ENCODE measurements around the gene FFAR3.

Gene FFAR3, protein sequence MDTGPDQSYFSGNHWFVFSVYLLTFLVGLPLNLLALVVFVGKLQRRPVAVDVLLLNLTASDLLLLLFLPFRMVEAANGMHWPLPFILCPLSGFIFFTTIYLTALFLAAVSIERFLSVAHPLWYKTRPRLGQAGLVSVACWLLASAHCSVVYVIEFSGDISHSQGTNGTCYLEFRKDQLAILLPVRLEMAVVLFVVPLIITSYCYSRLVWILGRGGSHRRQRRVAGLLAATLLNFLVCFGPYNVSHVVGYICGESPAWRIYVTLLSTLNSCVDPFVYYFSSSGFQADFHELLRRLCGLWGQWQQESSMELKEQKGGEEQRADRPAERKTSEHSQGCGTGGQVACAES

DNA sequence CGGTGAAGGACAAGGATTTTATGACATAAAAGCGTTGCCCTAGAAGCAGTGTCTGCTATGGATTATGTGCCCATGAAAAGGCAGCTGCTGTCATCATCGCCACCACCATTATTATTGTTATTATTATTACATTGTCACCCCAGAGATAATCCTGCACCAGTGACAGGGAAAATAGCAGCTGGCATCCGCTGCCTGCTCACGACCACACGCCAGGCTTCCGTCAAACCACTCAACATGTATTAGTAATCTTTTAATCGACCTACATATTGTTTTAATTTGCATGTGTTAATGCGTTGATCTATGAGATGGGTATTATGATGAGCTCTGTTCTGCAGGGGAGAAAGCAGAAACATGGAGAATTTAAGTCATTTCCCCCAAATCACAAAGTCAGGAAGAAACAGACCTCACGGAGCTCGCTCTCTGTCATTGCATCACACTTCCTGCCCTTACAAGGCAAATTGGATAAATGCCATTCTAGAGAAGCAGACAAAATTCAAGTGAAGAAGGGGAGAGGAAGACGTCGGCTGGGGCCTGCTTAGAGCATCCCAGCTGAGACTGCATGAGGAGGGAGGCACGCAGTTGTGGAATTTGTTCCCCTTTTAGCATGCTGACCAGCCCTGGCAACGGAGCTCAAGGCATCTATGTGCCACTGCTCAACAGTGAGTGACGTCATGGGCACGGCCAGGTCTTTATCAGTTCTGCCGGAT is at the start of gene FFAR3:
TSS of gene FFAR3 (plus strand) at position 594 of the 707 bp plus-strand sequence. CDS start 431 bp downstream, outside the sequence.
- no peak for DNase-seq

DNA sequence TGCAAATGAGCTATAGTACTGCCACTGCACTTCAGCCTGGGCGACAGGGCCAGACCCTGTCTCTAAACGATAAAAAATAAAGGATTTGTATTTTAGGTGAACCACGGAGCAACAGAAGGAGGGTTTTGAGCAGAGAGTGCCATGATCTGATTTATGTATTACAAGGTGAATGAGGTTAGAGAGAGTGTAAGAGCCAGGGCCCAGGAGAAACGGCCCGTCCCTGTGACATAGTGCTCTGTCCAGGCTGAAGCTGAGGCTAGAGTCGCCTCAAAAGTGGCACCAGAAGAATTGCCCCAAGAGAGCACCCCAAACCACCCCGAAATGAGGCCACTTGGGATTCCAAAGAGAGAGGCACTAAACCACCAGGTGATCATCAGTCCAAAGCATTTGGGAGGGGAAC is 49.4 kb upstream of the FFAR3 start:
- DNase-seq: no peak

DNA sequence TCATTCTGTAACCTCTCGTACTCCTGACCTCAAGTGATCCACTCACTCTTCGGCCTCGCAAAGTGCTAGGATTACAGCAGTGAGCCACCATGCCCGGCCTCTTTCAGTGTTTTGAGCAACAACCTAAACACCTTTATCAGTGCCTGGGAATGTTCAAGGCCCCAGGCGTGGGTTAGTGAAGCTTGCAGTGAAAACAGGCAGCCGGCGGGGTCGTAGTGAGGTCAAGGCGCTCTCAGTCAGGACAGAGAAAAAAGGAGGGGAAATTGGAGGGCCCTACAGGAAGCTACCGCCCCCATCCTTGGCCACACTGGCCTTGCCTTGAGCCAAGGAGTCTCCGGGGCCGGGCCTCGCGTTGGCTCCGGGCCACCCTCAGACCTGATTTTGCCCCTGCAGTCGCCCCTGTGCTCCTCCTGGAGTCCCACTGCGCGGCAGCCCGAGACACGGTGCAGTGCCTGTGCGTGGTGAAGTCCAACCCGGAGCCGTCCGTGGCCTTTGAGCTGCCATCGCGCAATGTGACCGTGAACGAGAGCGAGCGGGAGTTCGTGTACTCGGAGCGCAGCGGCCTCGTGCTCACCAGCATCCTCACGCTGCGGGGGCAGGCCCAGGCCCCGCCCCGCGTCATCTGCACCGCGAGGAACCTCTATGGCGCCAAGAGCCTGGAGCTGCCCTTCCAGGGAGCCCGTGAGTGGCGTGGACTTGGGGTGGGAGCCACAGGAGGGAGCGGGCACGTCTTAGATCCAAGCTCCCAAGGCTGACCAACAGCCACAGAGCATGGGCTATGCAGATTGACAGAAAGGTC is 48.6 kb upstream of the FFAR3 start:
- DNase-seq: no peak

DNA sequence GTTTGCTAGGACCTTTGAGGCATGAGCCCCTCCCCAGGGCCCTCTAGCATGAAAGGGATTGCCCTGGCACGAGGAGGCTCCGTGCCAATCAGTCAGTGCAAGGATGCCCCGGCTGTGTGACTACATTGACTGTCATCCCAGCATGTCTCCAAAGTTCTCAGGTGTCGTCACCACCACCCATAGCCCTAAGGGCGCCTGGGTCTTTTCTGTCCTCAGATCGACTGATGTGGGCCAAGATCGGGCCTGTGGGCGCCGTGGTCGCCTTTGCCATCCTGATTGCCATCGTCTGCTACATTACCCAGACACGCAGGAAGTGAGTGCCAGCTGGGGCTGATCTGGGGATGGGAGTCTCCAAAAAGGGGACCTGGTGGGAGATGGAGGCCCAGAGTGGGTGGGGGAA is 47.9 kb upstream of the FFAR3 start:
- no peak for DNase-seq

DNA sequence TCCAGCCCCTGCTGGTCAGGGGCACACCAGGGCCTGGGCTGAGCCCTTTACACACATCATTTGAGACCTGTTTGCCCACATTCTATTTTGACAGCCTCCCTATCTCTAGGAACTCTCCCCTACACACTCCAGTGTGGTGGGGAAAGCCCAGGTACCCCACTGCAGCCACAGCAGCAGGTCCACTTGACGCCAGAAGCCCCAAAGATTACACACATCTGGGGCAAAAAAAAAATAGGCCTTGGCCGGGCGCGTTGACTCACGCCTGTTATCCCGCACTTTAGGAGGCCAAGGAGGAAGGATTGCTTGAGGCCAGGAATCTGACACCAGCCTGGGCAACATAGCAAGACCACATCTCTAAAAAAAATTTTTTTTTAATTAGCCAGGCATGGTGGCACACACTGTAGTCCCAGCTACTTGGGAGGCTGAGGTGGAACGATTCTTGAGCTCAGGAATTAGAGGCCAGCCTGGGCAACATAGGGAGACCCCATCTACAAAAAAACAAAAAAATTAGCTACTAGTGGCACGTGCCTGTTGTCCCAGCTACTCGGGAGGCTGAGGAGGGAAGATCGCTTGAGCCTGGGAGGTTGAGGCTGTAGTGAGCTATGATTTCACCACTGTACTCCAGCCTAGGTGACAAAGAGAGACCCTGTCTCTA is 47.3 kb upstream of the FFAR3 start:
- DNase-seq: no peak

DNA sequence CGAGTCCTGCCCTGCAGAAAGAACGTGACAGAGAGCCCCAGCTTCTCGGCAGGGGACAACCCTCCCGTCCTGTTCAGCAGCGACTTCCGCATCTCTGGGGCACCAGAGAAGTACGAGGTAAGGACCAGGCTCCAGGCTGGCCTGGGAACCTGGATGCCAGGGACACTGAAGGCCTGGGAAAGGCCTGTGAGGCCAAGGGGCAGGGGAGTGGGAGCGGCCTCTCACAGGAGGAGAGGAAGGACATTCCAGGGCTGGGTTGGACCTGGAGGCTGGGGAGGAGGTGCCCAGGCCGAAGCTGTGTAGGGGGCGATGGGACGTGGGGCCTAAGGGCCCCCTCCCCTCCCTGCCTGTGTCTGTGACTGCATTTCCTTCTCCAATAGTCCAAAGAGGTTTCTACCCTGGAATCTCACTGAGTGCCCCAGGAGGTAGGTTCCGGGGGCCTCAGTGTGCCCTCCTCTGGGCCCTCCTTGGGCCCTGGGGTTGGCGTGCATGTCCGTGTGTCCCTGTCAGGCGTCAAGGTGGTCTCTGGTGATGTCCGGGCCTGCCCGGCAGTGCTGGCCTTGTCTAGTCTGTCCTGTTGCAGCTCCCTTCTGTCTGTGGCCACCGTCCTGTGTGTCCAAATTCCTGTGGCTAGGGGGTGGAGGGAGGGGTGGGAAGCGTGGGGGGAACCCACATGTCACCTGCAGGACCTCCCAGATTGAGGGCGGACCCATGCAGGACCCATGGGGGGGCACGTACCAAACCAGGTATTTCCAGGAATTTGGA is 46.2 kb upstream of the FFAR3 start:
- DNase-seq: no peak

DNA sequence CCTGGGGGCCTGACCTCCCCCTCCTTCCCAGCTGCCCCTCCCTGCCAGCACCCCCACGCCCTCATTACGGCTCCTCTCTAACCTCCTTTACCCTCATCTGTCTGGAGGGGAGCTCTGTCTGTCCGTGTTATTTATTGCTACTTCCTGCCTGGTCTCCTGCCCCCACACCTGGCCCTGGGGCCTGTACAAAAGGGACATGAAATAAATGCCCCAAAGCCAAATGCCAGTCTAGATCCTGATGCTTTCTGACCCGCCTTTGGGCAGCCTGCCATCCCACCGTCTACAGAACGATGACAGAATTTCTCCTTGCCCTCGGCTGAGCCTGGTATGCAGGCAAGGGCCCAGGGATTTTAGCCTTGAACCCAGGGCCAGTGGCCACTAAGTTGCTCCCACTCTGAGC is 44.7 kb upstream of the FFAR3 start:
- DNase-seq: no peak

DNA sequence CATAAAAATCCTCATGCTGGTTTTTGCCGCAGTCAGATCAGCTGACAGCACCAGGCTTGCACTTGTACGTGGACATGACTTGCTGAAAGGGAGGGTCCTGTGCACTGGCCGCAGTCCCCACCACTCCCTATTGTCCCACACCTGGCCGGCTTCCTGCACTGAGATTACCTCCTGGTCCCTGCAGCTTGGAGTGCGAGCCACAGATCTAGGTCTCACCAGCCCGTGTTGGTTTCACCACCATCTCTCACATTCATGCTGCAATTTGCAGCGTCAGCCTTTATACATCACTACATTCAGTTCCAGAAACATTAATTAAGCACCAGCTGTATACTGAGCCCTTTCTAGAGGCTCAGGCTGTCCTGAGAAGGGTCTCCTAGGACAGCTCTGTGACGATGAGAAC is 44.2 kb upstream of the FFAR3 start:
- no peak for DNase-seq

DNA sequence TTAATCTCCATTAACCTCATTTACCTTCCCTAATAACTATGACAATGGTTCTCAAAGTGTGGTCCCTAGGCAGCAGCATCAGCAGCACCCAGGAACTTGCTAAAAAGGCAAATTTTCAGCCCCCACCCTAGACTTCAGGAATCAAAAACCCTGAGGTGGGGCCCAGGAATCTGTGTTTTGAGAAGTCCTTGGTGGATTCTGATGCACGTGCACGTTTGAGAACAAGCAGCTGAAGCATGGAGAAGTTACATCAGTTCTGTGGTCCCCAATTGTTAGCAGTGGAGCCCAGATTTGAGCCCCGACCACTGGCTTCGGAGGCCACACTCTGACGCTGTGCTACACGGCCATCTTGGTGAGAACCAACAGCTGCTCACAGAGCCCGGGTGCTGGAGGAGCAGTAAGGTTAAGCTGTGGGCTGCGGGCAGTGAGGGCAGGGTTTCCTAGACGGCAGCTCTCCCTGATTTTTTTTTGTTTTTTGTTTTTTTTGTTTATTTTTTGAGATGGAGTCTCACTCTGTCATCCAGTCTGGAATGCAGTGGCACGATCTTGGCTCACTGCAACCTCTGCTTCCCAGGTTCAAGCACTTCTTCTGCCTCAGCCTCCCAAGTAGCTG is 43.3 kb upstream of the FFAR3 start:
- no peak for DNase-seq

DNA sequence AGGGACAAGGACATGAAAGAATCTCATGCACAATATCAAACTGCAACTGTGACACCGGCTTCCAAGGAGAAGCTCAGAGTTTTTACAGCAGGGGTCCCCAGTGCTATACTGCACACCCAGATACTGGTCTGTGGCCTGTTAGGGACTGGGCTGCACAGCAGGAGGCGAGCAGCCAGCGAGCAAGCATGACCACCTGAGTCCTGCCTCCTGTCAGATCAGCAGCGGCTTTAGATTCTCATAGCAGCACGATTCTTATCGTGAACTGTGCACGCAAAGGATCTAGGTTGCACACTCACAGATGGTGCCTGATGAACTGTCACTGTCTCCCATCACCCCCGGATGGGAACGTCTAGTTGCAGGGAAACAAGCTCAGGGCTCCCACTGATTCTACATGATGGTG is 42.4 kb upstream of the FFAR3 start:
- no peak for DNase-seq

DNA sequence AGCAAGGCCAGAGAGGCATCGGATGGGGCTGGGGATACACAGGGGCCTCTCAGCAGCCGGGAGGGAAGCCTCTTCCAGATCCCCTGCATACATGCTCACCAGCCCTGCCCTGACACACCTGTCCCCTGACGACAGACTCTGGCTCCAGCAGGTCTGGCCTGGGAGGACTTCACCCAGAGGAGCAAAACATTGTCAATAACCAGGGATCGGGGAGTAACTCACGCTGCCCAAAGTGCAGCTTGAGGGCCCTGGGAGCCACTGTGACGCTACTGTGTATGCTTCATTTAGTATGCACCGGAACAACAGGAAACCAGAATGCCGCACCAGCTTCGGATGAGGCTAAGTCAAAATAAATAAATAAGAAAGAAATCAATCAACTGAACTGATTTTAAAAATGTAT is 41.7 kb upstream of the FFAR3 start:
- DNase-seq: no peak

DNA sequence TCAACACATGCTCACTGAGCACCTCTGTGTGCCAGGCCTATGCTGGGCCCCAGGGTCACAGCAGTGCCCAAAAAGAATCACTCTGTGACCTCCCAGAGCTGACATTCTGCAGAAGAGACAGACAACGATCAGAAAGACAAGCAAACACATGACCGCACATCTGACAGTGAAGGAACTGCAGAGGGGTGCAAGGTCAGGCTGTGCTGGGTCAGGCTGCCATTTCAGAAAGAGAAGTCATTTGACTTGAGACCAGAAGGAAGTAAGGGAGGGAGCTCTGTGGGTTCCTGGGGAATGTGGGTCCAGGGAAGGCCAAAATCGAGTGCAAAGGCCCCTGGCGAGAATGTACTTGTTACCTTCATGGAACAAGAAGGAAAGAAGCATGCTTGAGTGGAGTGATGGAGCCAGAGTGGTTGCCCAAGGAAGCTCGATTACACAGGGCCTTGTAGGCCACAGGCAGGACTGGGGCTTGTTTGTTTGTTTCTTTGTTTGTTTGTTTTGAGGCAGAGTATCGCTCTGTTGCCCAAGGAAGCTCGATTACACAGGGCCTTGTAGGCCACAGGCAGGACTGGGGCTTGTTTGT is 40.7 kb upstream of the FFAR3 start:
- DNase-seq: no peak

DNA sequence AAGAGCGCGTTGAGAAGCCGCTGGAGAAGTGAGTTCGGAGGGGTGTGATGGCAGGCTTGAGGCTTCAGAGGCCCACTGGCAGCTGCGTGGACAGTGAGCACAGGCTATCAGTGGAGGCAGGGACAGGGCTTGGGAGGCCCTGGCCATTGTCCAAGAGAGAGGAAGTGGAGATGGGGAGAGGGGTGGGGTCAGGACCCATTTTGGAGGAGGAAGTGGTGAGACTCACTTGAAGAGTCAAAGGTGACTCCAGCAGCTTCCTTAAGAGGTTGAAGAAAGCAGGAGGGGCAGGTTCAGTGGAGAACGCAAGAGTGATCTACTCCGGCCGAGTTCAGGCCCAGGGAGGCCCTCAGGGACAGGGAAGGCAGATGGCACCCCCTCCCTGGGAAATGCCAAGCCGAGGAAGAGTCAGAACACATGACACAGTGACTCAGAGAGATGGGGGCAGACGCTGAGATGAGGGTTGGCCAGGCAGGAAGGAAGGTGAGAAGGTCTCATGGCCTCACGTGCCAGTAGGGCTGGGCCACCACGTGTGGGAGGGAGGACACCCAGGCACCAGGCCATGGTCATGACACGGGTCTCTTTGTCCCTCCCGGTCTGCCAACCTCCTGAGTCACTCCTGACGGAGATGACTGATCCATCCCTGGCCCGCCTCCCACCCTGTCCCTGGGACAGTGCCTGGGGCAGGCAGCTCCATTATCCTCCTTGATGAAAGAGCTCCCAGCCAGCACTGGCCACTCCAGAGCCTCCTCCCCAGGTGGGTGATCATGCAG is 39.4 kb upstream of the FFAR3 start:
- DNase-seq: no peak

DNA sequence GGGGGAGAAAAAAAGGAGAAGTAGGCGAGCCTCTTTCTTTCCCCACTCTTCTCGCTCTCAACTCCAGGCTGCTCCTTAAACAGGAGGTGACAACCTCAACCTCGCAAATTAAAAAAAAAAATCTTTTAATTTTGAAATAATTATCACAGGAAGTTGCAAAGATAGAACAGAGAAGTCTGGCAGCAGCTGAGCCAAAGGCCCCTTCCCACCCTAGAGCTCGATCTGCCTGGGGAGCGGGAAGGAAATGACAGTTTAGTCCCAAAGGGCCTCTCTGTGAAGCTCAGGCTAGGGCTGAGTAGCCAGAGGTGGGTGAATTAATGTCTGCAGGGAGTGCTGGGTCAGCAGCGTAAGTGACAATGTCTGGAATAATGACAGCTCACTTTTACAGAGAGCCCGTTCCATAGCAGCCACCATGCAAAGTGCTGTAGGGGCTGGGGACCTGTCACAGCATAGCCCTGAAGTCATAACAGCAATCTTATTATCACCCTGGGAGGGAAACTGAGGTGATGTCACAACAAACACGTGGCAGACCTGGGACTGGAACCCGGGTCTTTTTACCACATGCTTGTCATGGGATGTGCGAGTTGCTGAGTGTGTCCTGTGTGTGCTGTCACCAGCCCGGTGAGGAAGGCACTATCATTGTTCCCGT is 38.1 kb upstream of the FFAR3 start:
- DNase-seq: no peak

DNA sequence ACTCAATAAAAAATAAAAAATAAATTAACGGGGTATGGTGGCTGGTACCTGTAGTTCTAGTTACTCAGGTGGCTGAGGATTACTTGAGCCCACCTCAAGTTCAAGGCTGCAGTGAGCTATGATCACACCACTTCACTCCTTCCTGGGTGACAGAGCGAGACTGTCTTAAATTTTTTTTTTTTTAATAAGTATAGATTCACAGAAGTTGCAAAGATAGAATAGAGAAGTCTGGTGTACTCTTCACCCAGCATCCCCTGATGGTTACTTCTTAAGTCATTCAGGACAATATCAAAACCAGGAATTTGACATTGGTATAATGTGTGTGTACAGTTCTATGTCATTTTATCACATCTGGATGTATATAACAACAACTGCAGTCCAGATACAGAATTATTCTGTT is 37.0 kb upstream of the FFAR3 start:
- DNase-seq: no peak

DNA sequence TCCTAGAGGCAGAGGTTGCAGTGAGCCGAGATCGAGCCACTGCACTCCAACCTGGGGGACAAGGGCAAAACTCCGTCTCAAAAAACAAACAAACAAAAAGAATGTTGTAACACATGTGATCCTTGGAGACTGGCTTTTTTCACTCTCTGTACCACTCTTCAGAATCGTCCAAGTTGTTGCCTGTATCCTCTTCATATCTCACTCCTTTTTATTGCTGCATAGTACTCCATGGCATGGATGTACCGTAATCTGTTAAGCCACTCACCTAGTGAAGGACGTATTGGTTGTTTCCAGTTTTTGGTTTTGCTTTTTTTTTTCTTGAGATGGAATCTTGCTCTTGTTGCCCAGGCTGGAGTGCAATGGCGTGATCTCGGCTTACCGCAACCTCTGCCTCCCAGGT is 36.2 kb upstream of the FFAR3 start:
- no peak for DNase-seq

DNA sequence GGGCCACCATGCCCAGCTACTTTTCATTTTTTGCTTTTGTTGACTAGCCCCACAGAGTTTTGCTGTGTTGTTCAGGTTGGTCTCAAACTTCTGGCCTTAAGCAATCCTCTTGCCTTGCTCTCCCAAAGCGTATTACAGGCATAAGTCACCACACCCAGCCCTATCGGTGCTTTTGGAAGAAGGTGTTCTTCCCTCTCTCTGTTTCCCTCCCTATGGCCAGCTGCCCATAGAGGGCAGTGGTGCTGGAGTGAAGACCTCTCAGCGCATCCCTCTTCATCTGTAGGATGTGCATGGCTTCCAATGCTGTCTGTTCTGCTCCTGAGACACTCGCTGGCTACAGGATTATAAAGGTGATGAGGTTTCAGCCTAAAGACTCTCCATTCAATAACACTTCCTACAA is 30.6 kb upstream of the FFAR3 start:
- no peak for DNase-seq

DNA sequence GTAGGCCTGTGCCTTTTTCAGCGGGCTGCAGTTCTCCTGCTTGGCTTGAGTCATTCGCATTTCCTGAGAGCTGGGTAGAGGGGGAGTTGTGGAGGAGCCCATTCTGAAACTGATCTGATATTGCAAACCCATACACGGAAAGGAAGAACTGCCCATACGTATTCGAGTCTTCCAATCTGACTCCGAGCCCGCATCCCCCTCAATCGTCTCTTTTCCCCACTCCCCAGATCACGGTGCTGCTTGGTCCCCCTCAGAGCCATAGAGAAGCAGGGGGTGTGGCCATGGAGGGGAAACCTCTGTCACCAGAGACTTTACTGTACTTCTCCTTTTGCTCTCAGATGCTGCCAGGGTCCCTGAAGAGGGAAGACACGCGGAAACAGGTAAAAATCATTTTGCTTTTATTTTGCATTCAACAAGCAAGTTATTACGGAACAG is 29.4 kb upstream of the FFAR3 start, which contains the start of gene CD22:
TSS of gene CD22 (plus strand) at position 337 of the 435 bp plus-strand sequence. CDS start 2,854 bp downstream, outside the sequence.
- DNase-seq: no peak

DNA sequence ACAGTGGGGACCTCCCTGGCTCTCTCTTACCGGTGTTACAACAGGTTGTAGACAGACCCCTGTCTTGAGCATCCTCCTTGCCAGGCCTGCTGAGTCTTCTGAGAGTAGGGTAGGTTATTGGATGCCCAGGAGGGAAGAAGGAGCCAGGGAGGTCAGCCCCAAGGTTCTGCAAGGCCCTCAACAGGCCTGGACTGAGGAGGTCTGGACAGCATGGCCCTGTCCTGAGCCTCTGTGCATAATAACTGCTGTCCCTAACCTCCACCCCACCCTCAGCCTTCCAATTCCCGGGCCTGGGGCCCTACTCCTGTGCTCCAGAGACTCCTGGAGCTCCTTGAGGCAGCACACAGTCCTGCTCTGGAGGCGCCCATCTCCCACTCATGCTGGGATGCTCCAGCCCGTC is 28.9 kb upstream of the FFAR3 start:
- DNase-seq: no peak

DNA sequence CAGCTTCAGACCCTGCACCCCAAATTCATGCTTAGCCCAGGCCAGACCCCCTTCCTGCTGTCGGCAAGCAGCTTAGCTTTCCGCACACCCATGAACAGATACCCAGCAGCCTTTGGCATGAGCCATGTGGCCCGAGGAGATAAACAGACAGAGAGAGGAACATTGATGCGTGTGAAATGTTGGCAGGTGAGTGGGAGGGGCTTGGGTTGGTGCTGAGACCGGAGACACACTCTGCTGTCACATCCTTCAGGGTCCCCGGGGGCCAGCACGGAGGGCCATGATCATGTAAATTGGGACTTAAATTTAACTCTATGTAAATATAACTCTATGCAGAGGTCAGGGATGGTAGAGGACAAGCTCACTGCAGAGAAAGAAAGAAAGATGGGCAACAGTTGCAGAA is 27.8 kb upstream of the FFAR3 start:
- no peak for DNase-seq

Data from activated CD8-positive, alpha-beta memory T cell treated with anti-CD3 and anti-CD28 coated beads, Interleukin-2, amount 50 U/mL, for 4 hours (primary cell).